GM20000 (cell line): ENCODE data around the gene PDE11A.

ENCODE experiments used
- DNase-seq: peaks from one replicate; pipeline ENCODE4 v3.0.0; 2012; ENCODE audit warnings: low spot score
- CTCF ChIP-seq: IDR thresholded peaks from 2 replicates; pipeline ENCODE4 v1.5.1; 2012; ENCODE audit warnings: mild to moderate bottlenecking, control low read depth; ENCODE audit errors: extremely low read depth, missing control alignments

The PDE11A gene

GRCh38 chr2:177598326-177599138 is 474.0 kb downstream of the PDE11A start:
- no peak for DNase-seq
- TF ChIP-seq CTCF, result no peak

- DNase-seq, result no peak
- no peak for TF ChIP-seq CTCF
These were observed 474.8 kb downstream of the PDE11A start for GRCh38 chr2:177597759-177598158.

- DNase-seq, result no peak
- no peak for TF ChIP-seq CTCF
These were observed 475.7 kb downstream of the PDE11A start for GRCh38 chr2:177596866-177597265.

- DNase-seq, result no peak
- no peak for TF ChIP-seq CTCF
These were observed 477.3 kb downstream of the PDE11A start for GRCh38 chr2:177595126-177595845.

DNA sequence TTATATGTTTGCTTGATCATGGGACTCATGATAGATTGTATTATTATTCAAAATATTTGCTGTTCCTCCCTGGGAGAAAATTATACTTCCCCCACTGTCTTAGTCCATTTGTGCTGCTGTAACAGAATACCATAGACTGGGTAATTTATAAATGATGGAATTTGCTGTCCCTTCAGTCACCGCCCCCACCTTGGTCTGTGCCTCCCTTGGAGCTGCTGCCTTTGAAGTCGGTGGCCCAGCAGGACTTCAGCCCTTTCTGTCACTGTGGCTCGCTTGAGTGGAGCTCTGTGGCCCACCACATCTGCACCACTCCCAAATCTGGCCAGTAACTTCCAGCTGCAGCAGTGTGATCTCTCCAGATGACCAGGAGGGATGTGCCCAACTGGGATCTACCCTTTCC is 479.2 kb downstream of the PDE11A start:
- no peak for TF ChIP-seq CTCF
- DNase-seq, result no peak

GRCh38 chr2:177592945-177593344 is 479.6 kb downstream of the PDE11A start:
- DNase-seq, result no peak
- TF ChIP-seq CTCF, result no peak

DNA sequence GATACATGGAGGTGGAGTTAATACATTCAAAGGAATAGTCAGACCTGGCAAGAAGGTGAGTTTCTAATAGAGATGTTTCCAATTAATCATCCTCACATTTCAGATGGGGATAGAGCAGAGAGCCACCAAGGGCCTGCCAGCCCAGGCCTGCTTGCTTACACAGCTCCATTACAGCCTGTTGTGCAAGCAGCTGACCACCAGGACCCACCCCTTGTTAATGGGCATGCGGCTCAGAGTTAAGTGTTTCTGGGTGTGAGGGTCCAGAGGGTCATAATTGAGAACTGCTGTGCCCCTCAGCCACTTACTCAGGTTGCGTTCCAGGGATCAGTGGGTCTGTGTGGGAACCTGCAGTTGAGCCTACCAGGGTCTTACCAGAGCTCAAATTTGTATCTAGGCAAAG is 480.2 kb downstream of the PDE11A start:
- DNase-seq, result no peak
- TF ChIP-seq CTCF, result no peak
